HG02571 (cell line): ENCODE results near the gene TMEM218.

Source experiments
- ATAC-seq: cut with Tn5 transposase; IDR thresholded peaks from one replicate; pipeline ENCODE4 v1.9.1; 2021; ENCODE audit warnings: mild to moderate bottlenecking, moderate library complexity; ENCODE audit not compliant: unreplicated experiment

Gene TMEM218

GRCh38 chr11:125129316-125129993 is 18.0 kb upstream of the TMEM218 start:
- ATAC-seq: no peak

- no peak for ATAC-seq
These were observed 17.0 kb upstream of the TMEM218 start for GRCh38 chr11:125128450-125128849.

DNA sequence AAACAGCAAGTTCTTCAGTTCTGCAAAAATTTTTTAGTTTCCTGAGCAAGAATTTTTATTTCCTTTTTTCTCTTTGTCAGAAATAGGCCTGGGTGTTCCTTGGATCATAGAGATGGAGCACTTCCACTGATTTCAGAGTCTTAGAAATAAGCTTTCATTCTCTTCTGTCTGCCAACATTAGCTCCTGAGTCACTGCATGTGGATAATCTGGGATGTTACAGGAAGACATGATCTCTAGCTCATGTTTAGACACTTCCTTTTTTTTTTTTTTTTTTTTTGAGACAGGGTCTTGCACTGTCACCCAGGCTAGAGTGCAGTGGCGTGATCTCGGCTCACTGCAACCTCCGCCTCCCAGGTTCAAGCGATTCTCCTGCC is 13.2 kb upstream of the TMEM218 start:
- ATAC-seq: no peak

- peak; percentile 82 for ATAC-seq
These were observed 12.7 kb upstream of the TMEM218 start for GRCh38 chr11:125123947-125124617.

GRCh38 chr11:125123194-125123946 is 11.9 kb upstream of the TMEM218 start:
- ATAC-seq: no peak

- ATAC-seq: no peak
These were observed 6.0 kb upstream of the TMEM218 start for GRCh38 chr11:125117429-125117828.

DNA sequence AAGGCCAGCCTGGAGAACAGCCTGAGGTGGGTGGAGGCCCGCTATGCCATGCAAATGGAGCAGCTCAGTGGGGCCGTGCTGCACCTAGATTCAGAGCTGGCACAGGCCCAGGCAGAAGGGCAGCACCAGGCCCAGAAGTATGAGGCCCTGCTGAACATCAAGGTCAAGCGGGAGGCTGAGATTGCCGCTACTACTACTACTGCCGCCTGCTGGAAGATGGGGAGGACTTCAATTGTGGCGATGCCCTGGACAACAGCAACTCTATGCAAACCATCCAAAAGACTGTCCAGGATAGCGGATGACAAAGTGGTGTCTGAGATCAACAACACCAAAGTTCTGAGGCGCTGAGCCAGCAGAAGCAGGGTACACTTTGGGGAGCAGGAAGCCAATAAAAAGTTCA is 3.1 kb upstream of the TMEM218 start:
- ATAC-seq: no peak

- no peak for ATAC-seq
These were observed 780 bp upstream of the TMEM218 start for GRCh38 chr11:125112208-125112604.

- no peak for ATAC-seq
These were observed 454 bp downstream of the TMEM218 start for GRCh38 chr11:125111001-125111342.

DNA sequence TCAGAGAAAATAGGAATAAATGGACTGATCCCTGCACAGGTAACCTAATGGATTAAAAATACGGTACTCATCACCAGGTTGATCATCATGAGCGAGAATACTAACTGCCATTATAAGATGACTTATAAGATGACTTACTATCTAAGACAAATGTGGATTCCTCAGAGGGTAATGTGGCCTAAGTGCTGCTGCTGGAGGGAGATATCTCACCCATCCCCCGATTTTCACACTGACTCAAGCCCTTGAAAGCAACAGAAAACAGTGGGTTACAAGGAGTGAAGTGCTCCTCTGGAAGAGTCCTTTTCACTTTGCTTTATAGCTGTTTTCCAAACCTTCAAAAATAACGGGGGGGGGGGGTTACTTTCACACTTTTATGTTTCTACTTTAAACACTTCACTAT is 920 bp downstream of the TMEM218 start:
- no peak for ATAC-seq

DNA sequence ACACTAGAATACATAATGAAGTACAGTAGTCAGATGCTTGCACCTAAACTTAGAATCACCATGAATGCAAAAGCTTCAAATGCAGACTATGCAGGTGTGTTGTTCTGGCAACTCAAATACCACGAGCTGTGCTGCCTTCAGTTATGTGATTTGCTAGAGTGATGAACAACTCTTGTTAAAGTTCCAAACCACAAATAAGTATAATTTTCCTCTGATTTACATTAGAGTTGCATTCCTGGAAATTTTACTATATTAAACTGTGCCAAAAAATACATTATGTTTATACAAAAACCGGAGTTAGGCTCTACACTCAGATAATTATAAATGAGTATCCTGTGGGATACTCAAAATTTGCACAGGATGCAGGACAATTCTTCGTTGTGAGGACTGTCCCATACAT is 3.0 kb downstream of the TMEM218 start:
- no peak for ATAC-seq

DNA sequence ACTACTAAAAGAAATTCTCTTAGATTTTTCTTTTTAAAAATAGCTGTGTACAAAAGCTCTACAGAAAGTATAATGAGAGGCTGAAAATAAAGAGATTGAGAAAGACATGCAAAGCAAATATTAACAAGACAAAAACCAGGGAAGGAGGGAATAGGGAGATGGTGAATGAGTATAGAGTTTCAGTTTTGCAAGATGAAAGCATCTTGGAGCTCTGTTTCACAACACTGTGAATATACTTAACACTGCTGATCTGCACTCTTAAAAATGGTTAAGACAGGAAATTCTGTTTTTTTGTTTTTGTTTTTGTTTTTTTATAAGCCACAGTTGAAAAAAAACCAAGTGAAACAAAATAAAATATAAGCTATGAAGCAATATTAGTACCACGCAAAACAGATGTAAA is 5.5 kb downstream of the TMEM218 start:
- no peak for ATAC-seq

GRCh38 chr11:125102510-125102909 is 8.9 kb downstream of the TMEM218 start:
- ATAC-seq: no peak

- ATAC-seq: no peak
These were observed 9.4 kb downstream of the TMEM218 start for GRCh38 chr11:125102025-125102424.

- no peak for ATAC-seq
These were observed 9.8 kb downstream of the TMEM218 start for GRCh38 chr11:125101596-125101995.

GRCh38 chr11:125100136-125100535 is 11.3 kb downstream of the TMEM218 start:
- ATAC-seq: no peak

DNA sequence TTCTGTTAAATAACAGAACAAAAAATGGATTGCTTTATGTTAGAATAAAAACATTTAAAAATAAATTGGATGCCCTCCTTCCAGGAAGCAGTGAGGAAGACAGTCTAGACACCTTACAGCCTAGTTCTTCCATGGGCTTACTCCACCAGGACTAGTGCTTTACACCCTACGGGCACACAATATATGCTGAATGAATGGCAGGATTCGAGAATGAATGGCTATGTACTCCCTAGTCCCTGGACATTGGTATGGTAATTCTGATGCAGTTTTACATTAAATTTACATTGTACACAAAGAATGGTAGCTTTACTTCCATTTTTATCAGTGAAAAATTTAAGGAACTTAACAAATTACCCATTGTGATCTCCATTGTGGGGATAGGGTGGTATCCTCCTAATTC is 16.7 kb downstream of the TMEM218 start:
- ATAC-seq: no peak

GRCh38 chr11:125093502-125093901 is 17.9 kb downstream of the TMEM218 start:
- ATAC-seq: no peak

GRCh38 chr11:125092669-125093068 is 18.8 kb downstream of the TMEM218 start:
- ATAC-seq: no peak

DNA sequence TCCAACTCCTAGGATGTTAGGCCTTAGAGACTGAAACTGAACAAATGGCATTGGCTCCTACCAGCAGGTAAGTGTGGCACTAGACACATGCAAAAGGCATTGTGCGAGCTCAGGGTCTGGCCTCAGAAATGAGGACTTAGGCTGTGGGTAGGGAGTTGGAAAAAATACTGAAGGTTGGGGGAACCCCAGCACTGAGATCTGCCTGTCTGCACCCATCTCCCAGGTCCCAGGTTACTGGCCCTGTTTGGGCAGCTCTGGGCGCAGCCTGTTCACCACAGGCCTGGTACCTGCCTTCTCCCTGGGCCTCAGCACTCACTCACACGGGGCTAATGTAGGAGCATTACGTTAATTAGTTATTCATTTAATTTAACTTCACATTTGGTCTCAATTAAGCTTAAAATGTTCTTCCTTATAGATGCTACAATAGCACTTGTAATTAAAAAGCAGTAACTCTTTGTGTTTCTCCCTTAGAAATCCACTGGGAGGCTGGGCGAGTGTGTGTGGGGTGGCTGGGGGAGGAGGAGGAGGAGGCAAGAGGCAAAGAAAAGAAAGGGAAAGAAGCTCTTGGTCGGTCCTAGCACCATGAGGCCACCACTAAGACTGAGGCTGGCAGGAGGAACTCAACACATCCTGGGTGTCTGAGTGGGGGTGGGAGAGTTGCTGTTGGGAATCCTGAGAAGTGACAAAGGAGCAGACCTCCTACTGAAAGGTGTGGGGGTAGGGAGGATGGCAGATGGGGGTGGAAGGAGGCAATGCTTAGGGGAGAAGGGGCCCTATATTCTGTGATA is 19.4 kb downstream of the TMEM218 start:
- no peak for ATAC-seq

- ATAC-seq: no peak
These were observed 20.1 kb downstream of the TMEM218 start for GRCh38 chr11:125091247-125091876.
